Endothelial cell (in vitro differentiated cells): Measurements from ENCODE around the gene TMEM154. TPM values are rescaled to one million over a fixed set of nuclear protein-coding genes. Genes with fewer than 3 reads are reported as not detected.

Experiments
- DNase-seq: peaks from one replicate; pipeline ENCODE4 v3.0.0; 2021; ENCODE audit warnings: low spot score
- H3K27ac Mint-ChIP-seq: one replicate; pipeline ENCODE4 v1.8.0; 2021; ENCODE audit warnings: mixed read lengths, inconsistent platforms; ENCODE audit not compliant: unreplicated experiment
- H3K27me3 Mint-ChIP-seq: one replicate; pipeline ENCODE4 v1.8.0; 2021; ENCODE audit warnings: mild to moderate bottlenecking, moderate library complexity, mixed read lengths, inconsistent platforms; ENCODE audit not compliant: unreplicated experiment
- H3K36me3 Mint-ChIP-seq: one replicate; pipeline ENCODE4 v1.8.0; 2021; ENCODE audit warnings: mild to moderate bottlenecking, low read depth, mixed read lengths, inconsistent platforms; ENCODE audit not compliant: unreplicated experiment
- H3K4me1 Mint-ChIP-seq: one replicate; pipeline ENCODE4 v1.8.0; 2021; ENCODE audit warnings: mild to moderate bottlenecking, mixed read lengths, inconsistent platforms; ENCODE audit not compliant: unreplicated experiment
- H3K4me3 Mint-ChIP-seq: one replicate; pipeline ENCODE4 v1.8.0; 2021; ENCODE audit warnings: mild to moderate bottlenecking, mixed read lengths, inconsistent platforms; ENCODE audit not compliant: unreplicated experiment
- H3K9me3 Mint-ChIP-seq: one replicate; pipeline ENCODE4 v1.8.0; 2021; ENCODE audit warnings: mixed read lengths, inconsistent platforms; ENCODE audit not compliant: unreplicated experiment
- CTCF ChIP-seq: fragments of 200-600 bp; sonication (generic); IDR thresholded peaks from one replicate; pipeline ENCODE4 v1.5.0; 2021; ENCODE audit warnings: antibody characterized with exemption; ENCODE audit not compliant: unreplicated experiment
- total RNA-seq: library from RNA; stranded (reverse); fragmentation: NEBNext Ultra II Directional; extraction: Animal tissue kit (Norgen Biotek cat#: 25700); gene quantifications from one replicate; pipeline ENCODE4 v1.2.1, GENCODE V29; 2021; ENCODE audit not compliant: unreplicated experiment

TMEM154 gene
- total RNA-seq, 1 donor from 2014 or later = 6.7 TPM

GRCh38 chr4:152659806-152660205 is 20.0 kb downstream of the TMEM154 start:
- no peak overlapping the region for H3K4me3 Mint-ChIP-seq

DNA sequence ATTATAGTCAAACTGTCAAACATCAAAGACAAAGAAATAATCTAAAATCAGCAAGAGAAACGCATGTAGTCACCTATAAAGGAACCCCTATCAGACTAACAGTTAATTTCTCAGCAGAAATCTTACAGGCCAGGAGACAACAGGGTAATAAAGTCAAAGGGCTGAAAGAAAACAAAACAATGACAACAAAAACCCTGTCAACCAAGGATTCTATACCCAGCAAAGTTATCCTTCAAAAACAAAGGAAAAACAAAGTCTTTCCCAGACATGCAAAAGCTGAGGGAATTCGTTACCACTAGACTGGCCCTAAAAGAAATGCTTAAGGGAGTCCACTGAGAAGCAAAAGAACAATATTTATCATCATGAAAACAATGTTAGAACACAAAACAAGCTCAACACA is 22.1 kb downstream of the TMEM154 start:
- no peak for DNase-seq
- Mint-ChIP-seq H3K27ac (no peak overlapping the region), H3K9me3 (no peaks in the 10 kb centered on the region), H3K4me3 (no peak overlapping the region), H3K36me3 (peaks cover 22% of the 10 kb centered on the region), H3K4me1 (no peaks in the 10 kb centered on the region), H3K27me3 (no peaks in the 10 kb centered on the region)
- no peak for TF ChIP-seq CTCF

More at GRCh38 chr4:152659806-152660205, 20.0 kb downstream of the TMEM154 start:
- Mint-ChIP-seq H3K27me3 (no peaks in the 10 kb centered on the region), H3K9me3 (no peaks in the 10 kb centered on the region), H3K4me1 (no peaks in the 10 kb centered on the region), H3K27ac (no peak overlapping the region), H3K36me3 (peaks cover 20% of the 10 kb centered on the region)
- no peak for DNase-seq
- no peak for TF ChIP-seq CTCF

DNA sequence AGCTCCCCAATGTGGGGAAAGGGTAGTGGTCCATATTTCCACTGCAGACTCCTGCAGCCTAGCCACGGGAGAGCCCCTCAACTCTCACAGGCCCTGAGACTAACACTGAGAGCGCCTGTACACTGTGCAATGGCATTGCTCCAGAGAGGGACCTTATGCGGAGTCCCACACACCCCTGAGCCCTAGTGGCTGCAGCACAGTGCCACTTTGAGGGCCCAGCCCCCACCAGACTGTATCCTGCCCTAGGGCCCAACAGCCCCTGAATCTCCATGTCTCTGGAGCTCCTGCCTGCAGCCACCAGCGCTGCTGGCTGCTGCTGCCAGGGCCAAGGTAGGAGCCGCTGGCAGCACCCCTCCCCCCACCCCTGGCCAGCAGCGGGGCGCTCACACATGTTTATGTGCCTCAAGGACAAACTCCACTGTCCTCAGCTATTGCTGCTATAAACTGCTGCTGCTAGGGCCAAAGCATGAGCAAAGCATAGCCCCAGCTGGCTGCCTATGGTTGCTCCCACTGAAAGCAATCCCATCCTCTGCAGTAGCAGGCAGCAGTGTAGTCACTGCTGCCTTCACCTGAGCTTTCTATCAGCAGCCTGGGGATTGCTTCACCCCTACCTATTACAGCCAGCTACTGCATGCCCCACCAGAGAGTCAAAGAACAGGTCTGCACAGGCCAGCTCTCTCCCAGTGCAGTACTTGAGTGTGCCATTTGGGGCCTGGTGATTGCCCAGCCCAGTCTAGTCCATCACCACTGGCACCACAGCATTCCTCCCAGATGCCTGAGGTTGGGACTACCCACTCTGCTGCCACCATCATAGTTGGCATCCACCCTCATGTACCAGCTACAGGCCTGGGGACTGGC is 24.3 kb downstream of the TMEM154 start:
- H3K27me3 Mint-ChIP-seq = no peaks in the 10 kb centered on the region
- H3K4me1 Mint-ChIP-seq = no peaks in the 10 kb centered on the region
- no peak overlapping the region for H3K4me3 Mint-ChIP-seq
- no peak for DNase-seq
- no peak overlapping the region for H3K27ac Mint-ChIP-seq
- H3K9me3 Mint-ChIP-seq = no peaks in the 10 kb centered on the region
- peaks cover 22% of the 10 kb centered on the region for H3K36me3 Mint-ChIP-seq
- TF ChIP-seq CTCF = no peak

DNA sequence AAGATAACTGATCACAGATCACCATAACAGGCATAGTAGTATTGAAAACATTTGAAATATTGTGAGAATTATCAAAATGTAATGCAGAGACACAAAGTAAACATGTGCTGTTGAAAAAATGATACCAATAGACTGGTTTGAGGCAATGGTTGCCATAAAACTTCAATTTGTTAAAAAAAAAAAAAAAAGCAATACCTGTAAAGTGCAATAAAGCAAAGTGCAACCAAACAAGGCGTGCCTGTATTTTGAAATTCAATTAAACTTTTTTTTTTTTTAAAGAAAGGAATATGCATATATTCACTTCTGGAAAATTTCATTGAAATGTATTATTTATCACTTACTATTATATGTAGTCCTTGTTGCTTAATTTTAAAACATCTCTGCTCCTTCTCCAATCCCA is 27.7 kb downstream of the TMEM154 start:
- no peak for TF ChIP-seq CTCF
- Mint-ChIP-seq H3K36me3 (peaks cover 13% of the 10 kb centered on the region), H3K9me3 (no peaks in the 10 kb centered on the region), H3K27me3 (no peaks in the 10 kb centered on the region), H3K4me3 (no peak overlapping the region), H3K27ac (no peak overlapping the region), H3K4me1 (no peaks in the 10 kb centered on the region)
- DNase-seq = no peak

DNA sequence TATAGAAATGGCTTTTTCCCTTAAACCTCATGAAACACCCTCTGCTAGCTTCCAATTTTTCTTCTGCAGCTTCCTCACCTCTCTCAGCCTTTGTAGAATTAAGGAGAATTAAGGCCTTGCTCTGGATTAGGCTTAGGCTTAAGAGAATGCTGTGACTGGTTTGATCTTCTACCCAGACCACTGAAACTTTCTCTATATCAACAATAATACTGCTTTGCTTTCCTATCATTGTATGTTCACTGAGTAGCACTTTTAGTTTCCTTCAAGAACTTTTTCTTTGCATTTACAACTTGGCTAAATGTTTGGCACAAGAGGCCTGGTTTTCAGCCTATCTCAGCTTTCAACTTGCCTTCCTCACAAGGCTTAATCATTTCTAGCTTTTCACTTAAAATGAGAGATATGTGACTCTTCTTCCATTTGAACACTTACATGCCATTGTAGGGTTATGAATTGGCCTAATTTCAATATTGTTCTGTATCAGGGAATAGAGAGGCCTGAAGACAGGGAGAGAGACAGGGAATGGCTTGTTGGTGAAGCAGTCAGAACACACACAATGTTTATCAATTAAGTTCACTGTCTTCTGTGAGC is 28.2 kb downstream of the TMEM154 start:
- Mint-ChIP-seq H3K9me3 (no peaks in the 10 kb centered on the region), H3K27ac (no peak overlapping the region), H3K4me3 (no peak overlapping the region), H3K4me1 (peaks cover 5% of the 10 kb centered on the region), H3K36me3 (peaks cover 10% of the 10 kb centered on the region), H3K27me3 (no peaks in the 10 kb centered on the region)
- DNase-seq = no peak
- TF ChIP-seq CTCF = no peak
